ENCODE results near the gene MFSD6.

DNA sequence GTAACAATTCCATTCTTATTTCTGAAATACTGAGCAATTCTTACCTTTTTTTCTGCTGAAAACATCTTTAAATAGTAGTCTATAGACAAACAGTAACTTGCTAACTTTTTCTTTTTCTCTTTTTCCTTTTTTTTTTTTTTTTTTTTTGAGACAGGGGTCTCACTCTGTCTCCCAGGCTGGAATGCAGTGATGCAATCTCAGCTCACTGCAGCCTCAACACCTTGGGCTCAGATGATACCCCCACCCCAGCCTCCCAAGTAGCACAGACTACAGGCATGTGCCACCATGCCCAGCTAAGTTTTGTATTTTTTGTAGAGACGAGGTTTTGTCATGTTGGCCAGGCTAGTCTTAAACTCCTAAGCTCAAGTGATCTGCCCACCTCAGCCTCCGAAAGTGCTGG is 42.2 kb downstream of the MFSD6 start:
- no peak for TF ChIP-seq CTCF (IDR thresholded peaks at IDR 0.05)
- no peak for TF ChIP-seq POLR2A (IDR thresholded peaks at IDR 0.05)

All from ovary (tissue), 3 donors.